C4-2B (cell line): ENCODE results near the gene SNTG2.

Source experiments
- CTCF ChIP-seq: fragments of 450-650 bp; conservative IDR thresholded peaks from 2 replicates; pipeline ENCODE4 v1.5.1; 2017; ENCODE audit warnings: mild to moderate bottlenecking
- ZFX ChIP-seq: fragments of 450-650 bp; IDR thresholded peaks from 2 replicates; pipeline ENCODE4 v1.6.1; 2017

GRCh38 chr2:1088192-1088860 is 137.7 kb downstream of the SNTG2 start:
- TF ChIP-seq CTCF (no peak), ZFX (no peak)
